ENCODE results near the gene GBF1.

DNA sequence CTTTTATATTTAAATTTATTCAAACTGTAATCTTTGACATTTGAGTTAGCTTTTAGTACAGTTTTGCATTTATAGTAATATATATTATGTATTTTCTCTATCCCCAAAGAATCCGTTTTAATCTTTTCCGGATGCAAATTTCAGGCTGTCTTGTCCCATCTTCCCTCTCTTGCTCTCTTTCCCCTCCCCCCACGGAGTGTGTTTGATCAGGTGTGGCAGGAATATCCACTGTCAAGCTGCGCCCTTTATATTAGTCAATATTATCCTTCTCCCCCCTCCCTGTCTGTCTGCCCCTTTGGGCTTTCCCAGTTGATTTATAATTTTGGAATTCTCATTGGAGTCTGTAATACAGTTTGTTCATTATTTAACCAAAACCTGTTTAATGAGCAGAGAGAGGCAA lies 19.0 kb downstream of the GBF1 start:
- TF ChIP-seq, protein P1, sequence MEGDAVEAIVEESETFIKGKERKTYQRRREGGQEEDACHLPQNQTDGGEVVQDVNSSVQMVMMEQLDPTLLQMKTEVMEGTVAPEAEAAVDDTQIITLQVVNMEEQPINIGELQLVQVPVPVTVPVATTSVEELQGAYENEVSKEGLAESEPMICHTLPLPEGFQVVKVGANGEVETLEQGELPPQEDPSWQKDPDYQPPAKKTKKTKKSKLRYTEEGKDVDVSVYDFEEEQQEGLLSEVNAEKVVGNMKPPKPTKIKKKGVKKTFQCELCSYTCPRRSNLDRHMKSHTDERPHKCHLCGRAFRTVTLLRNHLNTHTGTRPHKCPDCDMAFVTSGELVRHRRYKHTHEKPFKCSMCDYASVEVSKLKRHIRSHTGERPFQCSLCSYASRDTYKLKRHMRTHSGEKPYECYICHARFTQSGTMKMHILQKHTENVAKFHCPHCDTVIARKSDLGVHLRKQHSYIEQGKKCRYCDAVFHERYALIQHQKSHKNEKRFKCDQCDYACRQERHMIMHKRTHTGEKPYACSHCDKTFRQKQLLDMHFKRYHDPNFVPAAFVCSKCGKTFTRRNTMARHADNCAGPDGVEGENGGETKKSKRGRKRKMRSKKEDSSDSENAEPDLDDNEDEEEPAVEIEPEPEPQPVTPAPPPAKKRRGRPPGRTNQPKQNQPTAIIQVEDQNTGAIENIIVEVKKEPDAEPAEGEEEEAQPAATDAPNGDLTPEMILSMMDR (IDR thresholded peaks at IDR 0.05; ENCODE audit: low read depth, low read length, missing input control), result no peak
- TF ChIP-seq RAD21 (IDR thresholded peaks at IDR 0.05) (no peak), YY1 (IDR thresholded peaks at IDR 0.05) (no peak), TAF1 (conservative IDR thresholded peaks at IDR 0.05) (no peak)
- TF ChIP-seq, protein P2, sequence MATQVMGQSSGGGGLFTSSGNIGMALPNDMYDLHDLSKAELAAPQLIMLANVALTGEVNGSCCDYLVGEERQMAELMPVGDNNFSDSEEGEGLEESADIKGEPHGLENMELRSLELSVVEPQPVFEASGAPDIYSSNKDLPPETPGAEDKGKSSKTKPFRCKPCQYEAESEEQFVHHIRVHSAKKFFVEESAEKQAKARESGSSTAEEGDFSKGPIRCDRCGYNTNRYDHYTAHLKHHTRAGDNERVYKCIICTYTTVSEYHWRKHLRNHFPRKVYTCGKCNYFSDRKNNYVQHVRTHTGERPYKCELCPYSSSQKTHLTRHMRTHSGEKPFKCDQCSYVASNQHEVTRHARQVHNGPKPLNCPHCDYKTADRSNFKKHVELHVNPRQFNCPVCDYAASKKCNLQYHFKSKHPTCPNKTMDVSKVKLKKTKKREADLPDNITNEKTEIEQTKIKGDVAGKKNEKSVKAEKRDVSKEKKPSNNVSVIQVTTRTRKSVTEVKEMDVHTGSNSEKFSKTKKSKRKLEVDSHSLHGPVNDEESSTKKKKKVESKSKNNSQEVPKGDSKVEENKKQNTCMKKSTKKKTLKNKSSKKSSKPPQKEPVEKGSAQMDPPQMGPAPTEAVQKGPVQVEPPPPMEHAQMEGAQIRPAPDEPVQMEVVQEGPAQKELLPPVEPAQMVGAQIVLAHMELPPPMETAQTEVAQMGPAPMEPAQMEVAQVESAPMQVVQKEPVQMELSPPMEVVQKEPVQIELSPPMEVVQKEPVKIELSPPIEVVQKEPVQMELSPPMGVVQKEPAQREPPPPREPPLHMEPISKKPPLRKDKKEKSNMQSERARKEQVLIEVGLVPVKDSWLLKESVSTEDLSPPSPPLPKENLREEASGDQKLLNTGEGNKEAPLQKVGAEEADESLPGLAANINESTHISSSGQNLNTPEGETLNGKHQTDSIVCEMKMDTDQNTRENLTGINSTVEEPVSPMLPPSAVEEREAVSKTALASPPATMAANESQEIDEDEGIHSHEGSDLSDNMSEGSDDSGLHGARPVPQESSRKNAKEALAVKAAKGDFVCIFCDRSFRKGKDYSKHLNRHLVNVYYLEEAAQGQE (IDR thresholded peaks at IDR 0.05), result no peak
